GM23248 (cell line): ENCODE measurements around the gene EXOSC6.
"Not testable (repeated sequence)": the region's sequence is repeated elsewhere in the genome, so short reads cannot be mapped to it uniquely, and the experiment has no call there.

Experiments
- EZH2 ChIP-seq: fragments of 200-600 bp; sonication (generic); IDR thresholded peaks from 2 replicates; pipeline ENCODE4 v1.6.1; 2018; ENCODE audit warnings: antibody characterized with exemption, mild to moderate bottlenecking; ENCODE audit not compliant: insufficient read depth, poor library complexity, severe bottlenecking
- EZH2phosphoT487 ChIP-seq: fragments of 200-600 bp; sonication (generic); IDR thresholded peaks from 2 replicates; pipeline ENCODE4 v1.6.1; 2018; ENCODE audit warnings: antibody characterized with exemption, moderate library complexity, mild to moderate bottlenecking, low read depth; ENCODE audit not compliant: insufficient read depth

GRCh38 chr16:70224645-70225044 is 27.1 kb downstream of the EXOSC6 start:
- TF ChIP-seq EZH2, EZH2phosphoT487: not testable (repeated sequence)
